ENCODE measurements around the gene PMAIP1.

The PMAIP1 gene

DNA sequence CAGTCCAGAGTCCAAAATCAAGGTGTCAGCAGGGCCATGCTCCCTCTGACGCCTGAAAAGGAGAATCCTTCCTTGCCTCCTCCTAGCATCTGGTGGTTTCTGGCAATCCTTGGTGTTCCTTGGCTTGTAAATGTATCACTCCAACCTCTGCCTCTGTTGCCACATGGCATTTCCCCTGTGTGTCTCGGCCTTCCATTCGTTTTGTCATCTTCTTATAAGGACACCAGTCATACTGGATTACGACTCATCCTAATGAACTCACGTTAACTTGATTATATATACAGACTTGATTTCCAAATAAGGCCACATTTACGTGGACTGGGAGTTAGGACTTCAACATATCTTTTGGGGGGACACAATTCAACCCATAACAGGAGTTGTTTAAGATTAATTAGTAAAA, 15.8 kb downstream of the PMAIP1 start:
- no peak for DNase-seq

DNA sequence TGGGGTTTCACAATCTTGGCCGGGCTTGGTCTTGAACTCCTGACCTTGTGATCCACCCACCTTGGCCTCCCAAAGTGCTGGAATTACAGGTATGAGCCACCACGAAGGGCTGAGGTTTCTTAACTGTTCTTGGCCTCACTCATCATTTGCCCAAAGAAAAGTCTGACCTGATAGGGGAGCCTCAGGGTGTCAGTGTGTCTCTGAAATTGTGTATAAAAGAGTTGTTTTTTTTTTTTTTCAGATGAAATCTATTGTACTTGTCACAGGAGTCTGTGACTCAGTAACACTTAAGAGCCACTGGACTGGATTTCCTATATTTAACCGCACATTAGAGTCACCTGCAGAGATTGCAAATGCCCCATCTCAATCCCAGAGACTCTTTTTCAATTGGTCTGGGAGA, 16.9 kb downstream of the PMAIP1 start:
- no peak for DNase-seq

DNA sequence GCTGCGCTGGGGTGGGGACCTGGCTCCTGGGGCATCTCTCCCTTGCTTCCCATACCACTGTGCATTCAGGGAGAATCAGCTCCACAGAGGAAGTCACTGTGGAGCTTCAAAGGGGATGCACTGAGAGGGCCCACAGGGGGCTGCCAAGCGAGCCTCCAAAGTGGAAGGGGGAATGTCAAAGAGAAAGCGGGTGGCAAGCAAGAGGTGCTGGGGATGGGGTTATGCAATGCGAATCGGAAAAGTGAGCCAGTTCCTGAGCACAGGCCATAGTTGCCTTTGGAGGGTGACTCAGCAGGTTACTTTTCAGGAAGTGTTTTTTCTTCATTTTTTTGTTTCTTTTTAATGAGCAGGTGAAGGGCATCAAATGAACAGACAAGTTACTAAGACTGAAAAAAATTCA, 17.6 kb downstream of the PMAIP1 start:
- DNase-seq = peak; percentile 29

DNA sequence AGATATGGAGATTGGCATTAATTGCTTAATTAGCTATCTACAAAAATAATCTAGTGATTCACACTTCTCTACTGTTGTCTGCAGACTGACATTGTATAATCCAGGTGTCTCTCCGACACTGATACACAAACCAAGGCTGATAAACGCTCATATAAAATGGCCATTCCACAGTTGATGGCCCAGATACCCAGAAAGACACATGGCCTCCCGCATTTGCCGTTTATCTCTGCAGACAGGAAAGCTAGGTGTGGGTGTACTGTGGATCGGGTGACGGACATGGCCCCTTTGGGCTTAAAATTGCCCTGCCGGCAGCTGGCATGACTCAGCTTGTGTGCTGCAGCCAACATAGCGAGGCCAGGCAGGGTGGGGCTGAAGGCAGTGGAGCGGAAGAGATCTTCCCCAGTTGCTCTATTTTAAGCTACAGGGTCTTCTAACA, 18.5 kb downstream of the PMAIP1 start:
- DNase-seq = peak; percentile 96

DNA sequence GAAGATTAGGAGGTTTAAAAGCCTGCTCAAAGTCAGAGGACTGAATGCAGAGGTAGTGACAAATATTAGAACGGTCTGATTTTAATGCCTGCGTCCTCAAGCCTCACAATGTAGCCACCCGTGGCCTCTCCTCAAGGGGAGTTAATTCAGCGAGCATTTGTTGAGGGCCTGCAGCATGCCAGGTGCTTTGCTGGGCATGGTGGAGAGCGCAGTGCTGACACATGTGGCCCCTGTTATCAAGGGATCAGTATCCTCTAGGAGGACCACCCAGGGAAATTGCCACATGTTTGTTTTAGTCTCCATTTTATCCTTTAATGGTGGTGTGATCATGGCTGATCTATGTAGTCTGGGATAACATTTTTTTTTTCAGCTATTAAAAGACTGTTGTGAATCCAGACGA, 19.2 kb downstream of the PMAIP1 start:
- DNase-seq = peak; percentile 44

DNA sequence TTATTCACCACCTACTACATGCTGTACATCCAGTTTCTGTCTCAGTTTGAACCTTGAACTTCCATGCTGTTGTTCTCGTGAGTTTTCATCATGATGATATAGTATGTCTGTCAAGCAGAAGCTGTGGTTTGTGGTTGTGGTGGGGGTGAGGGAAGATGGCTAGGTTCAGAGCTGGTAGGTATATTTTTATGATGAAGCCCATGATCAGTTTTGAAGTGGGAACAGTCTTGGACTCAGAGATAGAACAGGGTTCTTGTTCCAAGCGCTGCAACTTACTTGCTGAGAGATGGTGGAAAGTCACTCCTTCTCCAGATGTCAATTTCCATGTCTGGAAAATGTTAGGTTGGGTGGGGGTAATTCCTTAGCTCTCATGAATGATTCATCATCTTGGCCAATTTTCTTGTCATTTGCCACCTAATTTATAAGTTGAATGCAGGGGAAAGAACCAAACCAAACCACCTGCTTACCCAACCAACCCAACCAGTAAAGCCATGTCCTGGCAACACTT, 21.6 kb downstream of the PMAIP1 start:
- no peak for DNase-seq

DNA sequence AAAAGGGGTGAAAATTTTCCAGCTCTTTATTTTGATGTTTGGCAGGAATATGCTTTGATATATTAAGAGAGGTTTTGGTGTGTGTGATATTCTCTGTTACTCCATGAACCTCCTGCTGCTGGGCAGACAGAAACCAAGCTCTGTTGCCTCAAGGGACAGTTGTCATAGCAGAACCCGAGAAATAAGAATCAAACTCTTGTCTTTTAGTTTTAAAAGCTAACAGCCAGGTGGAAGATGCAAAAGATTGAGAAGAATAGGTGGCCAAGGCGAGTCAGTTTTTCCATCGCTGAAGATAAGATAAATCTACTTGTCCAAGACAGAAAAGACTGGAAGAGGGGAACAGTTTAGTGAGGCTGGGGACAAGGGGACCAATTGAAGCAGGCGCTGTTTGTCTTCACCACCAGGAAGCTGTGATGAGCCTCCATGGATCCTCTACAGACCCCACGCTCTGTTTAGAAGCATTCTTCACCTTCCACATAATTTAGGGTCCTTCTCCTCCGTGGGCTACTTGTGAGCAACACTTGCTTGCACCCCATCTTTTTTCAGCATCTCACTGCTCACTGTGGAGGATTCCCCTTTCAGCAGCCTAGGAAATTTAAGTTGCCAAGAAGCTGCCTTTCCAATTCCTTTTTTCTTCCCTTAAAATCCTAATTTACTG, 23.9 kb downstream of the PMAIP1 start:
- DNase-seq = no peak

DNA sequence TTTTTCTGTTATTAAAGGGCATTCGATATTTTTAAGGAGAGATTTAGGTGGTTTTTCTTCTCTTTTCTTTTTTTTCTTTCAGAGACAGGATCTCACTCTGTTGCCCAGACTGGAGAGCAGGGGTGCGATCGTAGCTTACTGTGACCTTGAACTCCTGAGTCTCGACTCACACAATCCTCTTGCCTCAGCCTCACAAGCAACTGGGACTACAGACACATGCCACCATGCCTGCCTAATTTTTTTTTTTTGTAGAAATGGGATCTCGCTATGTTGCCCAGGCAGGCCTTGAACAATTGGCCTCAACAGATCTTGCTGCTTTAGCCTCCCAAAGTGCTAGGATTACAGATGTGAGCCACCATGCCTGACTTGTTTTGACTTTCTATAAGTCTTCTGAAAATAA, 26.3 kb downstream of the PMAIP1 start:
- DNase-seq = no peak

DNA sequence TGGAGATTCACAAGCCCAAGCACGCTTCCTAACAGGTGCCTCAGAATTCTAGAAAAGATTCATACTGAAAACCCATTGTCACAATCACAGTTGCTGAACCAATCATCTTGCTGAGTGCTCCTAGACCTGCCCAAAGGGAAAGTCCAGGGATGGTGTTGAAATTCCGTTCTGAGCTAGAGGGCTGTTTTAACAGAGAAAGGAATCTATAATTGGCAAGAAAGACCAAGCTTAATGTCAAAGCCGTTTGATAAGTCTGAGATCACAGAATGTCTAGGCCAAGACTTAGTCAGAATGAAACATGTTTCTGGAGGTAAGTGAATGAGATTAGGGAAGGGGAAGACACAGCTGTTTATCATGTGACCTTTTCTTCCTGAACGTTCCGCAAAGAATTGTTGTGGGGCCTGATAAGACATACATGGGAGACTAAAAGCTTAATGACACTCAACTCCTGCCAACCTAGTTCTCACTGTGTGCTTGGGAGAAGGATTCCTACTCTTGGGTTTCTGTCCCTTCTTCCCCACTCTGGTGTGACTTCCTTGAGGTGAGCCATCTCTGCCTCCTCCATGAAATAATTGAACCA, 27.5 kb downstream of the PMAIP1 start:
- no peak for DNase-seq

DNA sequence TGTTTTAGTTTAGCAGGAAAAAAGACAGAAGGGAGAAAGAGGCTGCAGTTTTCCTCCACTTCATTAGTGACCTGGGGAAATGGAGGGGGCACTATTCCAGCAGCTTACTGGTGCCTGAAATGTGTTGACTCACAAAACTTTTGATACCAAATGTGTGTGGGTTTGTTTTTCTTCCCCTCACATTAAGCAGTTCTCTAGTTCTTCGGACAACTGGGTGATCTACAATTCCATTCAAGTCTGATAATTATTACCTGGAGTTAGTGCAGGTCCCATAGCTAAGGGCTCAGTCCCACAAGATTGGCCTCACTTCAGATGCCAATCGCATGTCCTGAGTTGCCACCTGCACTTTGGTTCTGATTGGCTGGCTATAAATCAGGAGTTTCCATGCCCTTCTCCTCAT, 28.4 kb downstream of the PMAIP1 start:
- DNase-seq = no peak

DNA sequence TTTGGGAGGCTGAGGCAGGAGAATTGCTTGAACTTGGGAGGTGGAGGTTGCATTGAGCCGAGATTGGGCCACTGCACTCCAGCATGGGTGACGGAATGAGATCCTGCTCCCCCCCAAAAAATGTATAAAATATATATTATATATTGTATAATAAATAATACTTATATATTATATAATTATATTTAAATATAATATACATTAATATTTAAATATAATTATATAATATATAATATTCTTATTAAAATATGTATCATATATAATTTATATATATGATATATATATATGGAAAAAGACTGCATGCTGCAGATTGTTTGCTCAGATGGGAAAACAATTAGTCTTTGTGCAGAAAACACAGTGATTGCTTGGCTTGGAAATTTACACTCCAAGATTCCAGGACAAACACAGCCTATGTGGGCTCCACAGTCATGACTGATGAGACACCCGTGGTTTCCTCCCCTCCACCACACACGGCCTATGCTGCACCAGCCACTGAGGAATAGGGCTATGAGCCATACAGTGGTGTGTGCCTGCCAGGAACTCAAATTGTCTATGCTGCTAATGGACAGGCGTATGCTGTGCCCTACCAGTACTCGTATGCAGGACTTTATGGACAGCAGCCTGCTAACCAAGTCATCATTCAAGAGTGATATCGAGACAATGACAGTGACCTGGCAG, 30.0 kb downstream of the PMAIP1 start:
- DNase-seq = no peak

DNA sequence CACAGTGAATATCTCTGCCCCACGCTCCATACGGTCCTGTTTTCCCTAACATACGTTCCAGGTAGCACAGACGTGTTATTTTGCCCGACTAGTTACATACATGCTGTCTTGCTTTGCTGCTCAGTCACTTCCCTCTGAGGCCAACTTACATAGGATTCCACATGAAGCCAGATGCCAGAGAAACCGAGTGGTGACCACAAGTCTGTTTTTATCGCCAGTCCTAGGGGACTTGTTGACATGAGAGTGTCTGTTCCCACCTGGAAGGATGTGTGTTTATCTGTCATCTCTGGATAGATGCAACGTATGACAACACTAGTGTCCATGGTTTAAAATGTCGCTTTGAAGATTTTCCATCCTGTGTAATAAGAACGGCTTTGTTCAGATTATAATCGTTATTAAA, 32.6 kb downstream of the PMAIP1 start:
- no peak for DNase-seq

DNA sequence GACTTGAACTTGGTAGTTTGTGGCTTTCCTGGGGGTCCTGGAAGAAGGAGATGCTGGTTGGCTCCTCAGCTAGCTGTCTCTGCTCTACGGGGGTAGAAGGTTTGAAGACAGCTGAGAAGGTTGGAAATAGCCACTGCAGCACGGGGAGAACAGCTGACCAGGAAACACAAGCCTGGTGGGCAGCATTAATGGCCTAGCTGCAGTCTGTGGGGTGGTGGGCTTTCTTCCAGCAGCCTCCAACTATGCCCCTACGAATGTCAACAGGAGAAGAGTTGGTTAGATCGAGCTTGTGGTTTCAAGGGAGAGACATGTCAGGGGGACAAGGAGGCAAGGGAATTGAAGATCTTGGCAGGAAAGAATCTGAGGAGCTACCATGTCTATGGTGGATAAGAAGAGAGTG, 38.9 kb downstream of the PMAIP1 start:
- DNase-seq = no peak

DNA sequence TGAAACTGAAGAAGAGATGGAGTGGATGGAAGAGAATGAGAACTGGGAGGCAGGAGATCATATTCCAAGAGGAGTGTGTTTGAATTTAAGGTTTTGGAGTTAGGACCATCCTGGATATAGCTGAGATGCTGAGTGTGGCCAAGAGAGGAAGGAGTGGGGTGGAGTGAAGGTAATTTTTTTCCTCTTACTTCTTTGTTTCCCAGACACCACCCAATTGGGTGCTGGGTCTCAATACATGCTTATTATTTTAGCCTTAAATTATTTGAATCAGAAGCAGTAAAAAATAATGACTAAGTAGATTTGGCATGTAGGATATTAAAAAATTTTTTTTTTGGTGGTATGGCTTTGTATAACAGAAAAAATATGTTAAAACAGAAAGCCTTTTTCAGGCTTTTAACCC, 39.3 kb downstream of the PMAIP1 start:
- no peak for DNase-seq

DNA sequence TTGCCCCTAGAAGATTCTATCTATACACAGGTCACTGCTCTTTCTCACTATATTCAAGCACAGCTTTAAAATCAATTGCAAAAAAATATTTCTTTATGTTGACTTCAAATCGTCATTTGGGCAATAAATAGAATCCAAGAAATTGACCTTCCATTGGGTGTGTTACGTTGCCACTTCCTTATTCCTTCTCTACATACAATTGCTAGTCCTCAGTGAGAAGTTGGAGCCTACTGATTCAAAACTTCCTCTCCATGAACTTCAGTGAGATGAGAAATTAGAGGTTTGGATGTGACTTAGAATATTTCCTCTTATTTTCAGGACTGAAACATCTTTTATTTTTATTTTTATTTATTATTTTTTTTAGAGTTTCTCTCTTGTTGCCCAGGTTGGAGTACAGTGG, 40.3 kb downstream of the PMAIP1 start:
- DNase-seq = no peak

DNA sequence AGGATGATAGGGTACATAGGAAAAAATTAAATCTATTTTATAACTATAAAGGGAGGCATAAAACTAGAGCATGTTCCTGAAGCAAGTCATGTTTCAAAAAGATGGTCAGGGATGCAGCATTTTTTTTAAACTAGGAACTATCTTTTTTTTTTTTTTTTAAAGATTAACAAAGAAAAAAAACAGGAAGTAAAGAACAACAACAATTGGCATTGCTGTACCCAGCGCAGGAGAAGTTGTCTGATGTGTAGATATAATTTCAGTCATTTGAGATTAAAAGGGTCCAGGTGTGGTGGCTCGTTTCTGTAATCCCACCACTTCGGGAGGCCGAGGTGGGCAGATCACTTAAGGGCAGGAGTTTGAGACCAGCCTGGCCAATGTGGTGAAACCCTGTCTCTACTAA, 41.5 kb downstream of the PMAIP1 start:
- no peak for DNase-seq

DNA sequence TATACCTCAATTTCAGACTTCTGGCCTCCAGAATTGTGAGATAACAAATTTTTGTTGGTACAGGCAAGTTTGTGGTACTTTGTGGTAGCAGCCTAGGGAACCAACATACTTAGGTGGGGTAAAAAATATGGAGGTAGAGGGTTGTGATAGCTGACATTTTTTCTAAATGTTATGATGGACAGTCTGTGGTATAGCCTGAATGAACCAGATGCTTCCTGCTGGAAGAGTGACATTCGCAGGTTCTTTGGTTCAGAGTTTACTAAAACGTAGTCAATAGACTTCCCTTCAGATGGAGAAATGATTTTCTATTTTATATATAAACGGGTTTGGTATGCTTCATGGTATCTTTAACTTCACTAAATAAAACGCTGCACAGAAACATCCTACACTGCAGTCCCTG, 42.8 kb downstream of the PMAIP1 start:
- no peak for DNase-seq

DNA sequence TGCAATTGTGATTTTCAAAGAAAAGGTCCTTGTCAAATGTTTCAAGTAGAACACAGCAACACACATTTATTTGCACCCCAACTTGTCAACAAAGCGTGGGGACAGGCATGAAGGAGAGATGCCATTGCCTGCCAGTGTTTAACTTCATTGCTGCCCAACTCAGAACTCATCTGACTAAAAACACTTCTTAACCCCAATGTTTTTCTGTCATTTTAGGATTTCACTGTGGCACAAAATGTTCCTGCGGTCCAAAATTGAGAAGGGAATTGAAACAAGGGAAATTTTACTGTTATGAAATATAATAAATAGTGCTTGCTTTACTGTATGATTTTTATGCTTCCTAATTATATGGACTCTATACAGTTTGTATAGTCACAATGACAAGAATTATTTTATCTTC, 45.7 kb downstream of the PMAIP1 start:
- no peak for DNase-seq

DNA sequence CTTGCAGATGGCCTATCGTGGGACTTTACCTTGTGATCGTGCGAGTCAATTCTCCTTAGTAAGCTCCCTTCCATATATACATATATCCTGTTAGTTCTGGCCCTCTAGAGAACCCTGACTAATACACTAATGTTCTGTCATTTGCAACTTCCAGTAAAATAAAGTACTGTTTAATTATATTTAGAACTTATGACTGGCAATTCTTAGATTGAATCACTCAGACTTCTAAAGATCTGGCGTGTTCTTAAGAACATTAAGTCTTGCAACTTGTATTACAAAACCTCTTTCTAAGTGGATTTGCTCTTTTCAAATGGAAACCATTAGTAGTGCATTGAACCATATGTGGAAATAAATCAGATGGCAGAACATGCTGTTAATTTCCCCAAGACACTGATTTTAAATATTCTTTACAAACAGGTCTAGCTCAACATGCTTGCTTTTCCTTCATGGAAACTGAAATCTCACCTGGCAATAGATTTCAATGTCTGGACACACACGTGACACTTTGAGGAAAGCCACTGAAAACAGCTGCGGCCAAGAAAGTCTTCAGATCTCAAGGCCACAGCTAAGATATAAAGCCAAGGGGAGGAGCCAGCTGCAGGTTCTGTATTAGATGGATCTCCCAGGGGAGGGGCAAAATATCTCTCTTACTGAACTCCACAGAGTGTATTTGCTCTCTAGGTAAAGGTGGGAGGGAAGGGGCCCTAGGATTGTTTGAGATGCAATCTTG, 50.6 kb downstream of the PMAIP1 start:
- peak; percentile 85 for DNase-seq

DNA sequence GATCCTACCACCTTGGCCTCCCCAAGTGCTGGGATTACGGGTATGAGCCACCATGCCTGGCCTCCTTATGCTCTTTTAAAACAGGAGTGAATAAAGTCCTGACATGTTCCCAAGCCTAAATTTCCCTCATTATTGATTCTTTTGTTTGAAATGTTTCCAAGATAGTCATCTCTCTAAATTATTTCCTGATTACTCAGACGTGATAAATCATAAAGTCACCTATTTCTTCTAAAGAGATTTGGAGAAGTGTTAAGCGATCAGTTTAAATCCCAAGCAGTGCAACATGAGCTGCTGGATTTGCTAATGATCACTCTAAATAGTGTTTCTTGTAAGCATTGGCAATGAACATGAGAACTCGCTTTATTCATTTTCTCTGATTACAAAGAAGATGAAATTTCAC, 51.8 kb downstream of the PMAIP1 start:
- DNase-seq = no peak

DNA sequence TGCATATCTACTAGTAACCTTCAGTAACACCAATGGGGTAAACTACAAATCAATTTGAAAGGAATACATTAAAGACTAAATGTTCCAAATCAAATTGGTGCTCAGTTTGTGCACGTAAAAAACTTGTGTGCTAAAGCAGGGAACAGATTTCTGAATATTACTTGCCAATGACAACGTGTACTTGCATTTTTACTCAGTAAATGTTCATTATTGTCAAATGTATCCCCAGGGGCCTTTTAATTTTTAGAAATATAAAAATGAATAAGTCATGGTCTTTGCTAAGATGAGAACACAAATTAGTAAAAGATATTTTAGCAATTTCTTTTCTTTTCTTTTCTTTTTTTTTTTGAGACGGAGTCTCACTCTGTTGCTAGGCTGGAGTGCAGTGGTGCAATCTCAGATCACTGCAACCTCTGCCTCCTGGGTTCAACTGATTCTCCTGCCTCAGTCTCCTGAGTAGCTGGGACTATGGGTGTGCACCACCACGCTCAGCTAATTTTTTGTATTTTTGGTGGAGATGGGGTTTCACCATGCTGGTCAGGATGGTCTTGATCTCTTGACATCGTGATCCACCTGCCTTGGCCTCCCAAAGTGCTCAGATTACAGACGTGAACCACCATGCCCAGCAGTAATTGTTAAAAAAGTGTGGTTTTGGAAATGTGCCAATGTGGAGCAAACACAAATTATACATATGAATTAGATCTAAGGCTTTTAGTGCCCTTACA, 52.6 kb downstream of the PMAIP1 start:
- DNase-seq = peak; percentile 41
